ENCODE data around the gene ARHGEF28. TPM values are rescaled to one million over a fixed set of nuclear protein-coding genes. Genes with fewer than 3 reads are reported as not detected.

The ARHGEF28 gene
- total and polyA plus RNA-seq, 2 of the 13 experiments (the other 11 are each of a cell fraction or from before 2014, with no cell fraction given) = 17.4 to 34.1 TPM

GRCh38 chr5:73987915-73988314 lies 361.9 kb downstream of the ARHGEF28 start:
- H3K4me2 ChIP-seq (ENCODE audit: low read depth, low read length) = no peak overlapping the region
- no peak overlapping the region for H3K4me3 ChIP-seq (replicated peaks in 1 of 3; ENCODE audit: insufficient read depth in 1 of 3, low read depth in 2 of 3, low read length in 3 of 3)
- H2AFZ ChIP-seq (ENCODE audit: low read length) = no peak overlapping the region
- ChIA-PET CTCF (ENCODE audit: low intra/inter-chr PET ratio, low total read pairs) (no interaction called here), POLR2A (no interaction called here)
- H3K4me1 ChIP-seq (ENCODE audit: insufficient read depth, low read length) = peaks cover 29% of the 10 kb centered on the region
- in situ Hi-C loops (cut with HindIII; ENCODE audit: extremely low pct_ligation_motif_present, low pct_unique_long_range_greater_than_20kb) = no loop called here
- no peaks in the 10 kb centered on the region for H3K27me3 ChIP-seq (ENCODE audit: control insufficient read depth in 1 of 2, insufficient read depth in 2 of 2, low read length in 2 of 2)
- H3K27ac ChIP-seq (ENCODE audit: extremely low read length, insufficient read depth, low read length) = no peak overlapping the region
- BruUV-seq (replicated peaks) = no TSS peak
- FAIRE-seq (no peak), DNase-seq (ENCODE audit: low spot score) (no peak), ATAC-seq (no peak)
- H3K9ac ChIP-seq (ENCODE audit: insufficient read depth, low read depth, low read length) = no peak overlapping the region
- H4K20me1 ChIP-seq (ENCODE audit: insufficient read depth, low read length) = no peaks in the 10 kb centered on the region
- intact Hi-C loops (cut with micrococcal nuclease; ENCODE audit: unreplicated experiment) = no loop called here
- no peaks in the 10 kb centered on the region for H3K79me2 ChIP-seq (ENCODE audit: insufficient read depth, low read length)
- TF ChIP-seq RARG (CRISPR knock-in tag; IDR thresholded peaks at IDR 0.05; ENCODE audit: low read depth) (no peak), DNMT1 (CRISPR knock-in tag; IDR thresholded peaks at IDR 0.05) (no peak), THAP11 (CRISPR knock-in tag; IDR thresholded peaks at IDR 0.05) (no peak), MLX (CRISPR knock-in tag; IDR thresholded peaks at IDR 0.05) (no peak), MAF1 (CRISPR knock-in tag; IDR thresholded peaks at IDR 0.05; ENCODE audit: borderline replicate concordance) (no peak), CBX1 (IDR thresholded peaks at IDR 0.05; ENCODE audit: low read depth) (no peak)
- WGBS (ENCODE audit: low lambda C conversion rate) = 56% methylated on average over 3 of the region's 3 CpGs
- H3K9me3 ChIP-seq (ENCODE audit: low read length) = no peaks in the 10 kb centered on the region
- no peaks in the 10 kb centered on the region for H3K36me3 ChIP-seq (replicated peaks in 1 of 2; ENCODE audit: control insufficient read depth in 1 of 2, insufficient read depth in 2 of 2, low read length in 2 of 2)

GRCh38 chr5:73989956-73990355 lies 364.0 kb downstream of the ARHGEF28 start:
- Histone ChIP-seq H3K4me3 (replicated peaks in 1 of 3; ENCODE audit: insufficient read depth in 1 of 3, low read depth in 2 of 3, low read length in 3 of 3) (no peak overlapping the region), H3K27me3 (ENCODE audit: control insufficient read depth in 1 of 2, insufficient read depth in 2 of 2, low read length in 2 of 2) (no peaks in the 10 kb centered on the region), H3K27ac (ENCODE audit: extremely low read length, insufficient read depth, low read length) (no peak overlapping the region), H3K79me2 (ENCODE audit: insufficient read depth, low read length) (no peaks in the 10 kb centered on the region), H2AFZ (ENCODE audit: low read length) (no peak overlapping the region), H3K36me3 (replicated peaks in 1 of 2; ENCODE audit: control insufficient read depth in 1 of 2, insufficient read depth in 2 of 2, low read length in 2 of 2) (no peaks in the 10 kb centered on the region), H3K9ac (ENCODE audit: insufficient read depth, low read depth, low read length) (no peak overlapping the region), H4K20me1 (ENCODE audit: insufficient read depth, low read length) (no peaks in the 10 kb centered on the region), H3K4me1 (ENCODE audit: insufficient read depth, low read length) (peaks cover 10% of the 10 kb centered on the region), H3K4me2 (ENCODE audit: low read depth, low read length) (no peak overlapping the region), H3K9me3 (ENCODE audit: low read length) (no peaks in the 10 kb centered on the region)
- DNase-seq (ENCODE audit: low spot score) (no peak), FAIRE-seq (no peak), ATAC-seq (no peak)
- intact Hi-C loops (cut with micrococcal nuclease; ENCODE audit: unreplicated experiment) (no loop called here), in situ Hi-C loops (cut with HindIII; ENCODE audit: extremely low pct_ligation_motif_present, low pct_unique_long_range_greater_than_20kb) (no loop called here)
- 20% methylated on average over 2 of the region's 3 CpGs for WGBS (ENCODE audit: low lambda C conversion rate)
- POLR2A ChIA-PET = no interaction called here
- TF ChIP-seq SP4 (CRISPR knock-in tag; IDR thresholded peaks at IDR 0.05) = no peak
- no peak for TF ChIP-seq HNRNPH1 (optimal IDR thresholded peaks at IDR 0.05; ENCODE audit: low read depth, low read length)
- TF ChIP-seq NFRKB (IDR thresholded peaks at IDR 0.05) = no peak
- TF ChIP-seq SALL1 (CRISPR knock-in tag; IDR thresholded peaks at IDR 0.05) = no peak
- TF ChIP-seq ZNF615 (CRISPR knock-in tag; IDR thresholded peaks at IDR 0.05; ENCODE audit: borderline replicate concordance) = no peak
- TF ChIP-seq TRIM22 (IDR thresholded peaks at IDR 0.05) = no peak
- BruUV-seq (replicated peaks) = no TSS peak
- CTCF ChIA-PET (ENCODE audit: low intra/inter-chr PET ratio, low total read pairs) = no interaction called here
